HG02970 (cell line): ENCODE measurements around the gene TTC12.

Experiments used
- ATAC-seq: cut with Tn5 transposase; IDR thresholded peaks from one replicate; pipeline ENCODE4 v1.9.1; 2021; ENCODE audit warnings: mild to moderate bottlenecking, moderate library complexity, moderate number of reproducible peaks; ENCODE audit not compliant: unreplicated experiment, low FRiP score

Gene TTC12

GRCh38 chr11:113397212-113397611, 82.8 kb downstream of the TTC12 start:
- ATAC-seq: no peak

- ATAC-seq: no peak
Measured at GRCh38 chr11:113397821-113398220, 83.4 kb downstream of the TTC12 start.

- ATAC-seq: no peak
Measured at GRCh38 chr11:113398669-113399430, 84.5 kb downstream of the TTC12 start.

- no peak for ATAC-seq
Measured at GRCh38 chr11:113400631-113401230, 86.3 kb downstream of the TTC12 start.

DNA sequence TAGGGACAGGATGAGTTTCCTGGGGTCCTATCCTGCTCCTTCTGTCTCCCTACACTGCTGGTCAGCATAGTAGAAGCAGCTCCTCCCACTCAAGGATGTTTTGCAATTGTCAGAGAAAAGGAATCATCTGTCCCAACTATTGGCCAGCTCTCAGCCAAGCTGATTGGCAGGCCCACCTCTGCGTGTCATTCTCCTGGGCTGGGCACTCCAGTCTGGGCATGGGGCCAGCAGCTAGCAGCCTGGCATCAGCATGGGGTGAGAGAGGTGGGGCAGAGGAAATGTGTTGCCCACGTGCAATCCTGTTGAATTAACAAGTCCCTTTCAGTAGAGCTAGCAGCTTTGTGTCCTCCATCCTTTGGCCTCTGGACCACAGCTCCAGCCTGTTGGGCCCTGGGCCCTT, 87.3 kb downstream of the TTC12 start:
- ATAC-seq: no peak

DNA sequence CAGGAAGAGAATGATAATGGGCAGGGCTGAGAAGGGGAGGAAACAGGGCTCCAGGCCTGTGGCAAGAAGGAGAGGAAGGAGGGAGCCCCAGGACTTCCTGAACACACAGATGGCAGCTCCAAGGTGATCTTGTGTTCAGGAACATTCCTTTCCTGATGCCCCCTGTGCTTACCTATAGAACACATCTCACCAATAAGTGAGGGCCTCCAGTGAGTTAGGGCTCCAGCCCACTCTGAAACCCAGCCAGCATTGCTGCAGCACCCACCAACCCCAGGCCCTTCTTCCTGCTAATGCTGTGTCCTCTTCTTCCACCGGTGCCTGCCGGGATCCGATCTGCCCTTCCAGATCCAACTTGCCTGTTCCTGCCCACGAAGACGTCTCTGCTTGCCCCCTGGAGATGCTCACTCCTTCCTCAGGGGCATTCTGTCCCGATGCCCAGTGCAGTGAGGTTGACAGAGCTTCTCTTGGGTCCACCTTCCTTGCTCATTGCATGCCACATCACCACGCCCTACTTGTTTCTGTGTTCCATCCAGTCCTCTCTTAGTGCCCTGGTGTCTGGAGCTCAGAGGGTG, 90.6 kb downstream of the TTC12 start:
- no peak for ATAC-seq

DNA sequence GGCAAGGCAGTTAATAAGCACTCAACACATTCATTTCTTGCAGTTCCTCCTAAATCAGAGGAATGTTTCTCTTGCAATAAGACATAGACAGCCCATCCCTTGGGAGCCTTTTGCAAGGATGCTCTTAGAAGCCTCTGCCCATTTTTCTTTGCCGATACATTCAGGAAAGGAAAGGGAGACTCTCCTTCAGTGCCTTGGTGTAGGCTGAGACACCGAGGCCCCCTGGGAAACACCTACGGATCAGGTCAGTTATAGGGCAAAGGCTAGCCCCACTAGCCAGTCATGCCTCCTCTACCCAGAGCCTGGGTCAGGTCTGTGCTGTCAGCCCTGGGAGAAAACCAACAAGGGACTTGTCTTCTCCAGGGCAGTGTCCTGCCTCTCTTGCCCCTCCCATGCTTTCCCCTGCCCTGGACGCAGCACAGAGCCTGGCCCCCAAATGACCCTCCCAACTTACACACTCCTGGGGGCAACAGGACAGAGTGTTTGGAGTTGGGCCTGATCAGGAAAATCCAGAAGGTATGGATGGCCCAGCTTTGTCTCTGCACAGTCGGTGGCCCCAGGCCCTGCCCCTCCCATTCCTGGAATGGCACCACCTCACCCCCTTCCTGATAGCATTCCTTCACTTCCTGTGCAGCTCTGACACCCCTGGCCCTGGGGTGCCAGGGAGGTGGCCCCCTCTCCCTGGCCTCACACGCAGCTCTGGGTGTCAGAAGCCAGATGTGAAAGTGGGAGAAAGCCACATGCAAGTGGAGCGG, 91.5 kb downstream of the TTC12 start:
- ATAC-seq: no peak

DNA sequence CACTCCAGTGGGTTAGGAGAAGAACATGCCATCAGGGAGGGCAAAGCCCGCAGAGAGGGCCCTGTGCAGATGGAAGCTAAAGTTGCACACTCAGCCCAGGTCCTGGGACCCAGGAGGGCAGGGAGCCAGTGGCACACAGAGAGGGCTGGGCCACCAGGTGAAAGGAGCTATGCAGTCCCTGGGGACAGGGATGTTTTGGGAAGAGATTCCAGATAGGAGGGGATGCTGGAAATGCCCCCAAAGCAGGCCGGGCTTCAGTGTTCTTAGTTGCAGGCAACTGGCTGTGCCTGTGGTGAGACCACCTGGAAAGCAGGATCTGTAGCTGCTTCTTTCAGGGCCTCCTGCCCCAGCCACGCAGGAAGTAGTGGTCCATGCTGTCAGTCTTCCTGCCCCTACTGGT, 92.8 kb downstream of the TTC12 start:
- no peak for ATAC-seq

DNA sequence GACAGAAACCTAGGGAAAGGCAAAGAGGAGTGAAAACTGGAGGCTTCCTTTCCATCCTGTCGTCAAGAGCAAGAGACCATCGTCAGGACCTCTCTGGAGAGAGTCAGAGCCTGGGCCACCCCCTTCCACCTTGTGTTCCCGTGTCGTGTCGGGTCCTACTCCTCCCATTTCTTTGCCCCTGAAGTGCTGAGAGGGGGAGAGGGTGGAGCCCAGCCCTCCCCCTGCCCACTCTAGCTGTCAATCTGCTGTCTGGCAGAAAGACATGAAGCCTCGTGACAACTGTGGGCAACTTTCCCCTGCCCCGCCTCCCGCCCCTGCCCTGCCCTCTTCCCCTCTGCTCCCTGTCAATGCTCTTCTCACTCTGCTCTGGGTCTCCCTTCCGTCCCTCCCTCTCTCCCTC, 93.8 kb downstream of the TTC12 start:
- no peak for ATAC-seq

DNA sequence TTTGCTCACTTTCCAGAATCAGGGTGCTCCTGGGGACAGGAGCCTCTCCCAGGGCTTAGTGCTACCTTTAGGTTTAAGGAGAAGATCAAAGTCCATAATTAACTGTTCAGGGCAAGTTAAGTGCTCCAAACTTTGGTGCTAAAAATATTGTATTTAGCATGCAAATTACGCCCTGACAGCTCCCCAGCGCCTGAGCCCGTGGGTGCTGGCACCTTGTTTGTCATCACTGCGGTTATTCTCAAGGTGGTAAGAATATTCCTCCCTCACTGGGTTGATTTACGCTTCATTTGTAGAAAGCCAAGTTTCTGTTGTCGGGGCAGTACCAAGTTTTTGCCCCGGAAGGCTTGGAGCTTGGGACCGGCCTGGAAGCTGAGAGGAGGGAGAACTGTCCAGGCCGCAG, 94.5 kb downstream of the TTC12 start:
- no peak for ATAC-seq

- no peak for ATAC-seq
Measured at GRCh38 chr11:113409526-113409925, 95.1 kb downstream of the TTC12 start.

GRCh38 chr11:113410414-113411135, 96.2 kb downstream of the TTC12 start:
- ATAC-seq: no peak

DNA sequence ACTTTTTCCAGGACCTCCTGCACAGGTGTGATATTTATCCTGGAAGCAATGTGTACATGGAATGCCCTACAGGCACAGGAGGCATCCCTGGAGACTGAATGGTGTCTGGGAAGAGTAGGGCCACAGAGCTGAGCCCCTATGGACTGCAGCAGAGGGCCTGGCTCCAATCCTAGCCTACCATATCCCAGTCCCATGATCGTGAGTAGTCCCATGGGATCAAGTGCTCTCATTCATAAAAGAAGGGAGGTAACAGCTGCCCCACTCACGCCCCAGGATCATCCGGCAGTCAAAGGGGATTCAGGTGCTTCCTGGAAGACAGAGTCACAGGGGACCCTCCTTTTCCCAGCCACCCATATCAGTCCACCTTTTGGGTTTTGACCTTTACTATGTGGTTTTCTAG, 97.2 kb downstream of the TTC12 start:
- no peak for ATAC-seq

DNA sequence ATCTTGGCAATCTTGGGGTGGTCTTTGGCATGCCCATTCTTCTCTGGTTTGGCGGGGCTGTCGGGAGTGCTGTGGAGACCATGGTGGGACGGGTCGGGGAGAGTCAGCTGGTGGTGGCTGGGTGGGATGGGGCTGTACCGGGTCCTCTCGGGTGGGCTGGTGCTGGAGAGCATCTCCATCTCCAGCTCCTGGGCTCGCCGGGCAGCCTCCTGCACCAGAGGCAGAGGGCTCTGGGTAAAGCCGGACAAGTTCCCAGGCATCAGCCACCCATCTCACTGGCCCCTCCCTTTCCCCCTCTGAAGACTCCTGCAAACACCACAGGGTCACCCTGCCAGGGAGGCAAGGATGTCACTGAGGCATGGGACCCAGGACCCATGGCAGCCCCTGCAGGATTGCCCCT, 98.3 kb downstream of the TTC12 start:
- ATAC-seq: no peak

DNA sequence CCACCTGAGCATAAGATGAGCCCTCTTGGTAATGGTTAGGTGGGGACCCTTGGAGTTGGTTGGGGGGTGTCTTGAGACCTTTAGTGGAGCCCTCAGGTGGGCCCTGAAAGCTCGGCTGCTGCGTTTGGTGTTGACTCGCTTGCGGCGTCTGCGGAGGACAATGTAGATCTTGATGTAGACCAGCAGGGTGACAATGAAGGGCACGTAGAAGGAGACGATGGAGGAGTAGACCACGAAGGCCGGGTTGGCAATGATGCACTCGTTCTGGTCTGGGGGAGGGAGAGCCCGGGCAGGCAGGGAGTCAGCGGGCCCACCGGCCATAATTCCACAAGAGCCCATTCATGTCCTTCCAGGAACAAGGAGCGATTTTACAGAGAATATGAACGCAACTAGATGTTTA, 101.0 kb downstream of the TTC12 start:
- no peak for ATAC-seq
